PC-9 (cell line): ENCODE results near the gene SLC16A8. TPM values are rescaled to one million over a fixed set of nuclear protein-coding genes. Genes with fewer than 3 reads are reported as not detected.

Experiments
- BruUV-seq: library from RNA; stranded (reverse); fragments of 400-500 nt; replicated peaks from 2 replicates; lab custom pipeline; 2021; lab: Mats Ljungman, UMichigan
- CTCF ChIA-PET: fragments of 300-600 bp; sonication (Branson Sonifier 250); formaldehyde crosslinking; loops from one replicate; lab custom pipeline; 2022; ENCODE audit warnings: antibody characterized with exemption; lab: Charles Lee
- POLR2A ChIA-PET: fragments of 300-600 bp; sonication (Branson Sonifier 250); formaldehyde crosslinking; loops from one replicate; lab custom pipeline; 2022; ENCODE audit warnings: antibody characterized with exemption; ENCODE audit not compliant: unreplicated experiment; lab: Charles Lee
- DNase-seq, 2 experiments: peaks; one replicate each; pipeline versions ENCODE4 v3.0.0 to v3.0.0-alpha.2; 2015 to 2022; ENCODE audit warnings: mixed read lengths in 1 of 2
- H2AFZ ChIP-seq: fragments of 200-600 bp; sonication (generic); 2 replicates; pipeline ENCODE4 v1.8.1; 2017; ENCODE audit warnings: antibody characterized with exemption
- H3F3A ChIP-seq: fragments of 200-600 bp; sonication (generic); 2 replicates; pipeline ENCODE4 v1.8.1; 2017; ENCODE audit warnings: antibody characterized with exemption, mild to moderate bottlenecking, low read depth; ENCODE audit not compliant: insufficient read depth
- H3K27ac ChIP-seq: fragments of 200-600 bp; sonication (generic); 2 replicates; pipeline ENCODE4 v1.6.1; 2016; ENCODE audit warnings: mixed run types
- H3K27me3 ChIP-seq: fragments of 200-600 bp; sonication (generic); 2 replicates; pipeline ENCODE4 v1.6.1; 2016; ENCODE audit warnings: low read depth, mixed run types; ENCODE audit not compliant: insufficient read depth
- H3K36me3 ChIP-seq: fragments of 200-600 bp; sonication (generic); 2 replicates; pipeline ENCODE4 v1.6.1; 2016; ENCODE audit warnings: low read depth, mixed run types
- H3K4me1 ChIP-seq: fragments of 200-600 bp; sonication (generic); replicated peaks from 2 replicates; pipeline ENCODE4 v1.6.1; 2016; ENCODE audit warnings: mixed run types; ENCODE audit not compliant: insufficient read depth
- H3K4me2 ChIP-seq: fragments of 200-600 bp; sonication (generic); 2 replicates; pipeline ENCODE4 v1.6.1; 2017; ENCODE audit warnings: mixed run types
- H3K4me3 ChIP-seq: fragments of 200-600 bp; sonication (generic); 2 replicates; pipeline ENCODE4 v1.6.1; 2016; ENCODE audit warnings: mixed run types
- H3K79me2 ChIP-seq: fragments of 200-600 bp; sonication (generic); 2 replicates; pipeline ENCODE4 v1.6.1; 2017; ENCODE audit warnings: low read depth, mixed run types
- H3K9me2 ChIP-seq: fragments of 200-600 bp; sonication (generic); 2 replicates; pipeline ENCODE4 v1.8.1; 2017; ENCODE audit warnings: mild to moderate bottlenecking; ENCODE audit not compliant: insufficient read depth
- H3K9me3 ChIP-seq: fragments of 200-600 bp; sonication (generic); 2 replicates; pipeline ENCODE4 v1.8.1; 2016; ENCODE audit warnings: low read depth; ENCODE audit not compliant: insufficient read depth
- H4K20me1 ChIP-seq: fragments of 200-600 bp; sonication (generic); 2 replicates; pipeline ENCODE4 v1.8.1; 2017; ENCODE audit not compliant: insufficient read depth
- EZH2 ChIP-seq: fragments of 200-600 bp; sonication (generic); IDR thresholded peaks from 2 replicates; pipeline ENCODE4 v1.8.0; 2017; ENCODE audit warnings: antibody characterized with exemption, low read depth
- intact Hi-C: fragments of 100-400 bp; cut with micrococcal nuclease; formaldehyde crosslinking; loops from one replicate; pipeline ENCODE4 v1.10.0; 2022; ENCODE audit not compliant: unreplicated experiment
- total RNA-seq: library from RNA; stranded (reverse); gene quantifications from 2 replicates; pipeline ENCODE4 v1.2.3, GENCODE V29; 2021
- TF ChIP-seq, protein P1 (sequence below): fragments of 200-600 bp; sonication (generic); conservative IDR thresholded peaks from 2 replicates; pipeline ENCODE4 v1.6.1; 2017; ENCODE audit warnings: mixed run types, antibody characterized with exemption, mild to moderate bottlenecking, moderate library complexity

The SLC16A8 gene
- total RNA-seq, 1 experiment from 2014 or later = not detected

DNA sequence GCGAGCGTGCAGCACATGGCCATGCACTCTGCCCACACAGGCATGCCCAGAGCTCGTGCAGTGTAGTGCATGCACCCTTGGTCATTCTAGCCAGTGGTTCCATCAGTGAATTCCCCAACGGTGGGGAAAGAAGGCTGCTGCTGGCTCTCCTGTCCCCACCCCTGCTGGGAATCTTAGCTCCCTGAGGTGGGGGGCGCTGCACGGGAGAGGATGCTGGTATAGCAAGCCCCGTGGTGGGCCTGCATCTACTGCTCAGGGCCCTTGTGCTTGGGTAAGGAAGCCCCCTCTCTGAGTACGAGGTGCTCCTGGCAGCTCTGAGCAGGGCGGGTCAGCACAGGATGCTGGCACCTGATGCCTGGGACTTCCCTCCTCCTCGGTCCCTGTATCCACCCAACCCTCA is 45.0 kb upstream of the SLC16A8 start:
- Histone ChIP-seq H3K27ac (no peak overlapping the region), H4K20me1 (no peaks in the 10 kb centered on the region), H3K4me2 (no peak overlapping the region), H3K36me3 (no peaks in the 10 kb centered on the region), H3K9me3 (no peaks in the 10 kb centered on the region), H3K4me3 (no peak overlapping the region), H2AFZ (no peak overlapping the region), H3F3A (peaks cover 18% of the 10 kb centered on the region; the same call in 1 of the 2 replicates), H3K27me3 (no peaks in the 10 kb centered on the region), H3K79me2 (no peaks in the 10 kb centered on the region), H3K9me2 (no peaks in the 10 kb centered on the region), H3K4me1 (no peaks in the 10 kb centered on the region)
- intact Hi-C loops = no loop called here
- no peak for TF ChIP-seq EZH2
- TF ChIP-seq, protein P1, sequence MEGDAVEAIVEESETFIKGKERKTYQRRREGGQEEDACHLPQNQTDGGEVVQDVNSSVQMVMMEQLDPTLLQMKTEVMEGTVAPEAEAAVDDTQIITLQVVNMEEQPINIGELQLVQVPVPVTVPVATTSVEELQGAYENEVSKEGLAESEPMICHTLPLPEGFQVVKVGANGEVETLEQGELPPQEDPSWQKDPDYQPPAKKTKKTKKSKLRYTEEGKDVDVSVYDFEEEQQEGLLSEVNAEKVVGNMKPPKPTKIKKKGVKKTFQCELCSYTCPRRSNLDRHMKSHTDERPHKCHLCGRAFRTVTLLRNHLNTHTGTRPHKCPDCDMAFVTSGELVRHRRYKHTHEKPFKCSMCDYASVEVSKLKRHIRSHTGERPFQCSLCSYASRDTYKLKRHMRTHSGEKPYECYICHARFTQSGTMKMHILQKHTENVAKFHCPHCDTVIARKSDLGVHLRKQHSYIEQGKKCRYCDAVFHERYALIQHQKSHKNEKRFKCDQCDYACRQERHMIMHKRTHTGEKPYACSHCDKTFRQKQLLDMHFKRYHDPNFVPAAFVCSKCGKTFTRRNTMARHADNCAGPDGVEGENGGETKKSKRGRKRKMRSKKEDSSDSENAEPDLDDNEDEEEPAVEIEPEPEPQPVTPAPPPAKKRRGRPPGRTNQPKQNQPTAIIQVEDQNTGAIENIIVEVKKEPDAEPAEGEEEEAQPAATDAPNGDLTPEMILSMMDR = no peak
- no TSS peak for BruUV-seq
- ChIA-PET POLR2A (no interaction called here), CTCF (no interaction called here)
- DNase-seq = no peak

DNA sequence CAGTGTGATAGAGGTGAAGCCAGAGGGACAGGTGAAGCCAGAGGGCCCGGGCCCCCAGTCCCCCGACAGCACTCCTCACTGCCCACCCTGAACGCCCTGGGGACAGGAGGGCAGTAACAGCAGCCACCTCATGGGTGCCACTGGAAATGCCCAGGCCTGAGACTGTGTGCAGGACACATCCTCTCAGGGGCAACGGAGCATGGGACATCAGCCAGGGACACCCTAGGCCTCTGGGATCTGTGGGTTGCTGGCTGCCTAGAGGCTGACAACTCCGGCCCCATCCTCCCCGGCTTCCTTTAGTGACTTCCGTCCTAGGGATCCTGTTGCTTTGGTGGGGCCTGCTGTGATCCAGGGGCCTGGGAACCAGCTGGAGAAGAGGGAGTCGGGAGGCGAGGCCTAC is 43.9 kb upstream of the SLC16A8 start:
- Histone ChIP-seq H3K9me3 (no peaks in the 10 kb centered on the region), H3K36me3 (no peaks in the 10 kb centered on the region), H3K4me1 (no peaks in the 10 kb centered on the region), H2AFZ (no peak overlapping the region), H3K4me2 (no peak overlapping the region), H4K20me1 (no peaks in the 10 kb centered on the region), H3K9me2 (no peaks in the 10 kb centered on the region), H3K27ac (no peak overlapping the region), H3K79me2 (no peaks in the 10 kb centered on the region), H3F3A (0 out of 2 replicates have a peak, but pooled peaks cover 11% of the 10 kb centered on the region), H3K4me3 (no peak overlapping the region), H3K27me3 (no peaks in the 10 kb centered on the region)
- intact Hi-C loops = no loop called here
- TF ChIP-seq EZH2 = no peak
- TF ChIP-seq, protein P1 = no peak
- DNase-seq = no peak
- CTCF ChIA-PET = no interaction called here
- POLR2A ChIA-PET = no interaction called here
- BruUV-seq = no TSS peak

GRCh38 chr22:38126928-38127668 is 43.1 kb upstream of the SLC16A8 start:
- CTCF ChIA-PET = no interaction called here
- intact Hi-C loops = no loop called here
- TF ChIP-seq, protein P1 = no peak
- no peak for TF ChIP-seq EZH2
- POLR2A ChIA-PET = no interaction called here
- Histone ChIP-seq H3K27me3 (no peaks in the 10 kb centered on the region), H3K36me3 (no peaks in the 10 kb centered on the region), H3K4me2 (no peak overlapping the region), H3K27ac (no peak overlapping the region), H3K79me2 (no peaks in the 10 kb centered on the region), H3K9me2 (no peaks in the 10 kb centered on the region), H3K9me3 (no peaks in the 10 kb centered on the region), H2AFZ (no peak overlapping the region), H4K20me1 (no peaks in the 10 kb centered on the region), H3K4me3 (no peak overlapping the region), H3K4me1 (no peaks in the 10 kb centered on the region), H3F3A (0 out of 2 replicates have a peak, but pooled peaks cover 11% of the 10 kb centered on the region)
- no TSS peak for BruUV-seq
- no peak for DNase-seq
